CD4-positive, alpha-beta T cell (primary cell): Measurements from ENCODE around the gene UNKL. TPM values are rescaled to one million over a fixed set of nuclear protein-coding genes. Genes with fewer than 3 reads are reported as not detected.

Experiments used
- ATAC-seq: fragments of 200-7000 bp; cut with Tn5 transposase; one replicate; pipeline ENCODE4 v1.10.0; 2022; ENCODE audit warnings: mild to moderate bottlenecking; ENCODE audit not compliant: poor library complexity
- CTCF ChIA-PET: fragments of 350-600 bp; sonication (Branson Sonifier 250); formaldehyde crosslinking; loops from one replicate; lab custom pipeline; 2021; ENCODE audit warnings: antibody characterized with exemption, inconsistent platforms; lab: Charles Lee
- POLR2A ChIA-PET: fragments of 350-600 bp; sonication (Branson Sonifier 250); formaldehyde crosslinking; loops from one replicate; lab custom pipeline; 2021; ENCODE audit warnings: antibody characterized with exemption, inconsistent platforms; lab: Charles Lee
- DNase-seq, 14 experiments: peaks; one replicate each; pipeline ENCODE4 v3.0.0-alpha.2; 2013 to 2020; ENCODE audit warnings: mixed read lengths in 2 of 14
- H3K27ac ChIP-seq, 2 donors: one replicate each; pipeline versions ENCODE4 v1.5.1 to v1.7.0; 2013; ENCODE audit warnings: low read length in 2 of 2, low read depth in 1 of 2, mild to moderate bottlenecking in 1 of 2
- H3K27me3 ChIP-seq, 2 experiments: 1 replicate in 1 of 2; 2 replicates in 1 of 2; pipeline versions ENCODE4 v1.6.1 to v1.7.0; 2013; ENCODE audit warnings: low read length in 2 of 2, control low read depth in 1 of 2, mild to moderate bottlenecking in 1 of 2, moderate library complexity in 1 of 2; ENCODE audit not compliant: insufficient read depth in 2 of 2, control insufficient read depth in 1 of 2
- H3K36me3 ChIP-seq: one replicate; pipeline ENCODE4 v1.6.1; 2013; ENCODE audit warnings: low read length, control low read depth; ENCODE audit not compliant: insufficient read depth
- H3K4me1 ChIP-seq: one replicate; pipeline ENCODE4 v1.6.1; 2013; ENCODE audit warnings: low read length, control low read depth; ENCODE audit not compliant: insufficient read depth
- H3K4me3 ChIP-seq: one replicate; pipeline ENCODE4 v1.5.1; 2013; ENCODE audit warnings: mild to moderate bottlenecking, low read length, moderate library complexity
- H3K9me3 ChIP-seq, 2 experiments: 1 replicate in 1 of 2; 2 replicates in 1 of 2; pipeline versions ENCODE4 v1.6.1 to v1.7.0; 2013; ENCODE audit warnings: low read length in 2 of 2, mild to moderate bottlenecking in 2 of 2, control low read depth in 1 of 2, moderate library complexity in 1 of 2; ENCODE audit not compliant: control insufficient read depth in 1 of 2, insufficient read depth in 1 of 2
- H3K27ac Mint-ChIP-seq: one replicate; pipeline ENCODE4 v1.8.0; 2020; ENCODE audit warnings: mixed read lengths
- H3K27me3 Mint-ChIP-seq: one replicate; pipeline ENCODE4 v1.8.0; 2021; ENCODE audit warnings: mixed read lengths
- H3K36me3 Mint-ChIP-seq: one replicate; pipeline ENCODE4 v1.8.0; 2021; ENCODE audit warnings: low read depth, mixed read lengths
- H3K4me1 Mint-ChIP-seq: one replicate; pipeline ENCODE4 v1.8.0; 2021; ENCODE audit warnings: low read depth, mixed read lengths
- H3K4me3 Mint-ChIP-seq: one replicate; pipeline ENCODE4 v1.8.0; 2020; ENCODE audit warnings: mild to moderate bottlenecking, mixed read lengths
- H3K9me3 Mint-ChIP-seq: one replicate; pipeline ENCODE4 v1.8.0; 2020; ENCODE audit warnings: mixed read lengths
- CTCF ChIP-seq: fragments of 200-600 bp; IDR thresholded peaks from one replicate; pipeline ENCODE4 v1.8.0; 2022; ENCODE audit warnings: antibody characterized with exemption, mild to moderate bottlenecking
- intact Hi-C, 2 experiments: fragments of 100-400 bp; cut with DNase I in 1 of 2; cut with micrococcal nuclease in 1 of 2; formaldehyde crosslinking; loops; one replicate each; pipeline versions ENCODE4 v1.15.1 to v1.9.0; 2023 to 2025; cut with DNase I, micrococcal nuclease
- total RNA-seq, 174 experiments: library from RNA in 2 of 174; stranded (reverse) in 2 of 174; gene quantifications; one replicate each; pipeline ENCODE4 v1.2.3 and lab custom pipeline; 2021 to 2026

UNKL gene
- total RNA-seq, 2 experiments from 2014 or later, result 52.6 to 53.2 TPM

GRCh38 chr16:1347286-1347855, 67.1 kb downstream of the UNKL start:
- Mint-ChIP-seq H3K36me3 (peaks cover 26% of the 10 kb centered on the region), H3K9me3 (no peaks in the 10 kb centered on the region), H3K27me3 (no peaks in the 10 kb centered on the region), H3K4me3 (no peak overlapping the region), H3K4me1 (peaks cover 15% of the 10 kb centered on the region), H3K27ac (no peak overlapping the region)
- Histone ChIP-seq H3K27ac (no peak overlapping the region), H3K27me3 (no peaks in the 10 kb centered on the region), H3K9me3 (no peaks in the 10 kb centered on the region), H3K4me1 (peaks cover 40% of the 10 kb centered on the region), H3K36me3 (peaks cover 28% of the 10 kb centered on the region), H3K4me3 (no peak overlapping the region)
- CTCF ChIA-PET, result no interaction called here
- ATAC-seq (no peak), DNase-seq (peak in 1 of 14 experiments; percentile 32)
- intact Hi-C loops, result no loop called here
- POLR2A ChIA-PET, result no interaction called here
- TF ChIP-seq CTCF, result no peak

- ATAC-seq, result no peak
- H3K27ac ChIP-seq, result no peak overlapping the region
- H3K27ac Mint-ChIP-seq, result no peak overlapping the region
- H3K36me3 Mint-ChIP-seq, result peaks cover 22% of the 10 kb centered on the region
- intact Hi-C loops, result no loop called here
- ChIA-PET POLR2A (no interaction called here), CTCF (no interaction called here)
- H3K9me3 ChIP-seq, result no peaks in the 10 kb centered on the region
- peaks cover 13% of the 10 kb centered on the region for H3K4me1 Mint-ChIP-seq
- no peak for TF ChIP-seq CTCF
- no peaks in the 10 kb centered on the region for H3K27me3 Mint-ChIP-seq
- no peaks in the 10 kb centered on the region for H3K9me3 Mint-ChIP-seq
- no peak overlapping the region for H3K4me3 ChIP-seq
- H3K4me3 Mint-ChIP-seq, result no peak overlapping the region
- DNase-seq, result peak in 1 of 14 experiments; percentile 28
- H3K4me1 ChIP-seq, result peaks cover 43% of the 10 kb centered on the region
- peaks cover 28% of the 10 kb centered on the region for H3K36me3 ChIP-seq
- no peaks in the 10 kb centered on the region for H3K27me3 ChIP-seq
Observed at GRCh38 chr16:1346422-1347285, 67.8 kb downstream of the UNKL start.

GRCh38 chr16:1345651-1346421, 68.7 kb downstream of the UNKL start:
- peak in 1 of 14 experiments; percentile 41 for DNase-seq
- Mint-ChIP-seq H3K27me3 (no peaks in the 10 kb centered on the region), H3K36me3 (peaks cover 22% of the 10 kb centered on the region), H3K4me3 (no peak overlapping the region), H3K9me3 (no peaks in the 10 kb centered on the region), H3K4me1 (peaks cover 13% of the 10 kb centered on the region), H3K27ac (no peak overlapping the region)
- H3K36me3 ChIP-seq, result peaks cover 28% of the 10 kb centered on the region
- no peak overlapping the region for H3K4me3 ChIP-seq
- intact Hi-C loops, result no loop called here
- no peak for ATAC-seq
- ChIA-PET POLR2A (no interaction called here), CTCF (no interaction called here)
- H3K27me3 ChIP-seq, result no peaks in the 10 kb centered on the region
- no peaks in the 10 kb centered on the region for H3K9me3 ChIP-seq
- peaks cover 41% of the 10 kb centered on the region for H3K4me1 ChIP-seq
- no peak for TF ChIP-seq CTCF
- H3K27ac ChIP-seq, result no peak overlapping the region
